ENCODE measurements around the gene PRR16. TPM values are rescaled to one million over a fixed set of nuclear protein-coding genes. Genes with fewer than 3 reads are reported as not detected.

PRR16 gene
- total RNA-seq, 1 donor from 2014 or later, result 19.6 TPM

- DNase-seq (ENCODE audit: extremely low spot score in 2 of 2), result no peak
- no peaks in the 10 kb centered on the region for H3K4me1 ChIP-seq
- H3K27ac ChIP-seq, result no peak overlapping the region
- TF ChIP-seq CTCF (IDR thresholded peaks at IDR 0.05), result no peak
- no peaks in the 10 kb centered on the region for H3K36me3 ChIP-seq
- H3K9me3 ChIP-seq, result no peaks in the 10 kb centered on the region
- H3K4me3 ChIP-seq, result no peak overlapping the region
- intact Hi-C loops (cut with DNase I), result no loop called here
- no peaks in the 10 kb centered on the region for H3K27me3 ChIP-seq
Observed at GRCh38 chr5:120591911-120592310, 127.8 kb downstream of the PRR16 start.

- TF ChIP-seq CTCF (IDR thresholded peaks at IDR 0.05), result no peak
- TF ChIP-seq POLR2AphosphoS5 (IDR thresholded peaks at IDR 0.05; ENCODE audit: insufficient read depth in 1 of 2, low read depth in 1 of 2), result no peak
- TF ChIP-seq POLR2A (IDR thresholded peaks at IDR 0.05), result no peak
- Histone ChIP-seq H3K9me3 (no peaks in the 10 kb centered on the region), H3K27ac (no peak overlapping the region), H3K27me3 (no peaks in the 10 kb centered on the region), H3K36me3 (no peaks in the 10 kb centered on the region), H3K4me1 (no peaks in the 10 kb centered on the region), H3K4me3 (no peak overlapping the region)
- DNase-seq (ENCODE audit: extremely low spot score in 2 of 2), result no peak
- intact Hi-C loops (cut with DNase I), result no loop called here
Observed at GRCh38 chr5:120599576-120599975, 135.5 kb downstream of the PRR16 start.

- Histone ChIP-seq H3K4me3 (no peak overlapping the region), H3K4me1 (no peaks in the 10 kb centered on the region), H3K27ac (no peak overlapping the region), H3K27me3 (no peaks in the 10 kb centered on the region), H3K9me3 (no peaks in the 10 kb centered on the region), H3K36me3 (no peaks in the 10 kb centered on the region)
- intact Hi-C loops (cut with DNase I), result no loop called here
- no peak for TF ChIP-seq CTCF (IDR thresholded peaks at IDR 0.05)
- no peak for TF ChIP-seq POLR2AphosphoS5 (IDR thresholded peaks at IDR 0.05; ENCODE audit: insufficient read depth in 1 of 2, low read depth in 1 of 2)
- TF ChIP-seq POLR2A (IDR thresholded peaks at IDR 0.05), result no peak
- DNase-seq (ENCODE audit: extremely low spot score in 2 of 2), result no peak
Observed at GRCh38 chr5:120600639-120601038, 136.5 kb downstream of the PRR16 start.

- Histone ChIP-seq H3K27ac (no peak overlapping the region), H3K36me3 (no peaks in the 10 kb centered on the region), H3K4me3 (no peak overlapping the region), H3K9me3 (no peaks in the 10 kb centered on the region), H3K27me3 (no peaks in the 10 kb centered on the region), H3K4me1 (no peaks in the 10 kb centered on the region)
- TF ChIP-seq POLR2AphosphoS5 (IDR thresholded peaks at IDR 0.05; ENCODE audit: insufficient read depth in 1 of 2, low read depth in 1 of 2) (no peak), CTCF (IDR thresholded peaks at IDR 0.05) (no peak), POLR2A (IDR thresholded peaks at IDR 0.05) (no peak)
- intact Hi-C loops (cut with DNase I), result no loop called here
- DNase-seq (ENCODE audit: extremely low spot score in 2 of 2), result no peak
Observed at GRCh38 chr5:120602033-120602432, 137.9 kb downstream of the PRR16 start.

GRCh38 chr5:120604884-120605283 is 140.8 kb downstream of the PRR16 start:
- no peaks in the 10 kb centered on the region for H3K36me3 ChIP-seq
- intact Hi-C loops (cut with DNase I), result no loop called here
- TF ChIP-seq CTCF (IDR thresholded peaks at IDR 0.05) (no peak), POLR2AphosphoS5 (IDR thresholded peaks at IDR 0.05; ENCODE audit: insufficient read depth in 1 of 2, low read depth in 1 of 2) (no peak), POLR2A (IDR thresholded peaks at IDR 0.05) (no peak)

More at GRCh38 chr5:120604884-120605283, 140.8 kb downstream of the PRR16 start:
- no peaks in the 10 kb centered on the region for H3K27me3 ChIP-seq
- H3K27ac ChIP-seq, result no peak overlapping the region
- no peak overlapping the region for H3K4me3 ChIP-seq
- no peak for DNase-seq (ENCODE audit: extremely low spot score in 2 of 2)
- H3K4me1 ChIP-seq, result no peaks in the 10 kb centered on the region
- no peaks in the 10 kb centered on the region for H3K9me3 ChIP-seq
